Ramos (cell line): Measurements from ENCODE around the gene LRRC45.

Experiments used
- in situ Hi-C: fragments of 300-500 bp; cut with MboI; formaldehyde crosslinking; loops from one replicate; pipeline ENCODE4 v1.14.3; 2022; ENCODE audit warnings: low sequenced_read_pairs; ENCODE audit not compliant: unreplicated experiment

The LRRC45 gene

DNA sequence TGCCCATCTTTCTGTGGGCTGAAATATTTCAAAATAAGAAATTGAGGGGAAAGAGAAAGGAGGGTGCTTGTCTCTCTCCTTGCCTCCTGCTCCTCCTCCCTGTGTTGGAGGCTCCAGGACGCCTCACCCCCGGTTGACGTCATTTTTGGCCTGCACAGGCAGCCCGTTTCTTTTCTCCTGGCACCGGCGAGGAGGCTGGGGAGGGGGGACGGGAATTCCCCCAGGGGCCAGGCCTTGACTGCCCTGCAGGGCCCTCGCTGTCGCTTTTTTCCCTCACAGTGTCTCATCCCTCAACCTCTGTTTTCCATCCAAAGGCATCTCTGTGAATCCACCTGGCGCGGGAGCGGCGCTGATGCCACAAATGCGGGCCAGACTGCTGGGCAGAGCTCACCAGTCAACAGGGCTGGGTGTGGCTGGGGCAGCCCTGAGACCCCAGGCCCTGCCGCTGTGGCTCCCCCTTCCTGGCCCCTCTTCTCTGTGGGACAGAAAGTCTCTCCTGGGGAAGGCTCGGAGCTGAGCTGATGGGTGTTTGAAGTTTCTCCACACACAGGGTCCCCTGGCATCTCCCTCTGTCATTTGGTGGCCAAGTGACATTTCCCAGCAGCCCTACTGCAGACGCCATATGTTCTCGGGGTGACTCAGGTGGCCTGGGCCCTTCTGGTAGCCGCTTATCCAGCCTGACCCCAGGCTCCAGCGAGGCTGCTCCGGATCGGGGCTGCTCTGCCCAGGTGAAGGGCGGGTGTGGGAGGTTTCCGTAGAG, 16.5 kb upstream of the LRRC45 start:
- in situ Hi-C loops = no loop called here

GRCh38 chr17:82007228-82007494, 15.9 kb upstream of the LRRC45 start:
- in situ Hi-C loops = no loop called here

DNA sequence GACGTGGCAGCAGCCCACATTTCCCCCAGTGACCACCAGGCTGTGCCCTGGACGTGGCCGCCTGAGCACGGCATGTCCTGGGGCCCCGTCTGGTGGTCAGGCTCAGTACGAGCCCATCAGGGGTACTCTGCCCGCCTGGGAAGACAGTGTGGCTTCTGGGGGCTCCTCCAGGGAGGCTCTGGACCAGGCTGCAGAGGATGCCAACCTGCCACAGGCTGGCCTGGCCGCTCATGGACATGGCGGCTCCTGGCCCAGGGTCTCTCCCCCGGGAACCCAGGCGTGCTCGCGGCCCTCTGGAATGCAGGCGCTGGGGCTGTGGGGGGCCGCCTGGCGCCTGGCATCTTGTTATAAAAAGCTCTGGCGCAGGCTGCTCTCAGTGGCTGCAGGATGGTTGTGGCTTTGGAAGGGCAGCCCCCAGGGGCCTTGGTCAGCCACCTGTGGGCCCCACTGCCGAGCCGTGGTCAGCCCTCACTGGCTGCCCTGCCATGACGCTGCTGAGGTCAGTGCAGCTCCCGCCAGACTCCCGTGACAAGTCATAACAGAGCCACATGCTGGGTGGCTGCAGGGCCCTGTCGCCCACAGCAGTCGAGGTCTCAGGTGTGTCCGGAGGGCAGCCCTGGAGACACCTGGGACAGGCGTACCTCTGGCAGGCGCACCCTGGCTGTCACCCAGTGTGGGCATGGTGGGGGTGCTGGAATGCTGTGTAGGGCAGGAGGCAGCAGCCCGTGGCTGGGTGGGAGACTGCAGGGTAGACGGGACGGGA, 15.4 kb upstream of the LRRC45 start:
- in situ Hi-C loops = no loop called here

DNA sequence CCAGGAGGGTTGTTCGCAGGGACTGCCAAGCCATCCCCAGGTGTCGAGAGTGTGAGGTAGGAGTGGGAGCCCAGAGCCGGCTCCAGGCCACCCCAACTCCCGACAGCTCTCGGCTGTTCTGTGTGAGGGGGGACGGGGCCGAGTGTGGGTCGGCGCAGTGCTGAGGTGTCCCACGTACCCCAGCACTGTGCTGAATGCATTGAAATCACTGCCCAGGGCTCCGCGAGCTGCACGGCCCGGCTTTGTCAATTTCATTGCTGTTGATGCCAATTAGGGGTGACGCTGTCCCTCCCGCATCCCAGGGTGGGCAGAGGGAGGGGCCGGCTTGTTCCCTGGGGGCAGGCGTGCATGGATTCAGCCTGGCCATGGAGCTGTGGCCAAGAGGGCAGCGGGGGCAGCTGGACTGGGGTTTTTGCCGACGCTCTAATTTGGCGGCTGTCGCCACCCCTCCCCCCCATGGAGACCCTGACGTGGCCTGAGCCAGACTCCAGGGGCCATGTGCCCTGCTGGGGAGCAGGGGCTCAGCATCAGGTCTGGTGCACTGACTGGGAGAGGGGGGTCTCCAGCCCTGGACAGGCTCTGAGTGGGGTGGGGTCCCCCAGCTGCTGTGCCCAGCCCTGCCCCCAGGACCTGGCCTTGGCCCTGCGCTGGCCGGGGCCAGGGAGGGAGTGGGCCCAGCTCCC, 14.7 kb upstream of the LRRC45 start:
- in situ Hi-C loops = no loop called here

- in situ Hi-C loops = no loop called here
Observed at GRCh38 chr17:82008941-82009405, 14.1 kb upstream of the LRRC45 start.

DNA sequence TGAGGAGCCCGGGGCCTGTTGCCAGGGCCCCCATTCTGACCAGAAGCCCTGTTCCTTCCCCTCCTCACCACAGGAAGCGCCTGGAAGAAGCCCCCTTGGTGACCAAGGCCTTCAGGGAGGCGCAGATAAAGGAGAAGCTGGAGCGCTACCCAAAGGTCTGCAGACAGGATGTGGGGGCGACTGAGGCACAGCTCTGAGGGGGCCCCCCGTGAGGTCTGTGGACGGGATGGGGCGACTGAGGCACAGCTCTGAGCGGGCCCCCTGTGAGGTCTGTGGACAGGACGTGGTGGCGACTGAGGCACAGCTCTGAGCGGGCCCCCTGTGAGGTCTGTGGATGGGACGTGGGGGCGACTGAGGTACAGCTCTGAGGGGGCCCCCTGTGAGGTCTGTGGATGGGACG, 13.7 kb upstream of the LRRC45 start:
- in situ Hi-C loops = no loop called here

DNA sequence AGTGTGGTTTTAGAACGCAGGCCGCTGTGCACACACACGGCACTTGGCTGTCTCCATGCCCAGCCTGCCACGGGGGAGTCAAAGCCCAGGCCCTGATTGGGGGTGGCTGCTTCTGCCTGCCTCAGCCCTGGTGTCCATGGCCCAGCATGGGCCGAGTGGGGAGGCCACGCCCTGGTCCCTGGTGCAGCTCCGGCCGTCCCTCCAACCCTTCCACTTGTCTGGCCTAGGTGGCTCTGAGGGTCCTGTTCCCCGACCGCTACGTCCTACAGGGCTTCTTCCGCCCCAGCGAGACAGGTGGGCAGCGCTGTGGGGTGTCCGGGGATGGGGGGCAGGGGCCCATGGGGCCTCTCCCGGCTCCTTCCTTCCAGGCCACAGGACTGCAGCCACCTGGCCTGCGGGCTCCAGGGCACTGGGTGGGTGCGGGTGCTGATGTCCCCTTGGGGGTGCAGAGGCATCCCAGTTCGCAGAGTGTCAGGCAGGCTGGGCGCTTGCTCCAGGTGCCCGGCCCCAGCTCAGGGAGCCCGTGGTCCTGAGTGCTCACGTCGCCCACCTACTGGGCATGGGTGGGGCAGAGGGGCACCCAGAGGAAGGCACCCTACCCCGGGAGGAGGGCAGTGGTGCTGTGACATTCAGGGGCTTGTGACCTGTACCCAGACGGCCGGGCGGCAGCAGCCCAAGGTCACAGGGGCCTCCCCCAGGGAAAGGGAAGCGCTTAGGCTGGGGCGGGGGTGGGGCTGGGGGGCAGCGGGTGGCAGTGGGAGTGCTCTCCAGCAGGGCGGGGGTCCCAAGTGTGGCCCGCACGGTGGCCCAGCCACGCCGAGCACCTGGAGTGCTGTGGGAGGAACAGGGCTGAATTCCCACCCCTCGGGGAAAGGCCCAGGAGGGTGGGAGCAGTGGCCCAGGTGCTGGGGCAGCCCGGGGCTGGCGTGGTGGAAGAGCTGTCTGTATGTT, 12.3 kb upstream of the LRRC45 start:
- in situ Hi-C loops = no loop called here

GRCh38 chr17:82011617-82012187, 11.4 kb upstream of the LRRC45 start:
- in situ Hi-C loops = no loop called here

DNA sequence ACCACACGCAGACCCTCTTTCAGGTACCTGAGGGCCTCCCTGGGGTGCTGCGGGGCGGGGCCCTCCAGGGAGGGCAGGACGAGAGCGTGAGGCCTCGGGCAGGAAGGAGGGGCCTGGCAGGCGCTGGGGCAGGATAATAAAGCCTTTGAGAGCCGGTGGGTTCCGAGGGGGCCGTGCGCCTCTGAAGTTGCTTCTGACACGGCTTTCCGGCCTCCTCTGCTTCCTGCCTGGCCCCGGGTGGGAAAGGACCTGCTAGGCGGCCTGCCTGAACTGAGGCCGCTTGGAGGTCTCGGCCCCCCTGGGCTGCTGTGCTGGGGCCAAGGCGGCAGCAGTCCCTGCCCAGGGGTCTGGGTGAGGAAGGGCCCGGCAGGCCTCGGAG, 10.9 kb upstream of the LRRC45 start:
- in situ Hi-C loops = no loop called here

GRCh38 chr17:82012640-82013295, 10.3 kb upstream of the LRRC45 start:
- in situ Hi-C loops = no loop called here

GRCh38 chr17:82013341-82013740, 9.8 kb upstream of the LRRC45 start:
- in situ Hi-C loops = no loop called here

DNA sequence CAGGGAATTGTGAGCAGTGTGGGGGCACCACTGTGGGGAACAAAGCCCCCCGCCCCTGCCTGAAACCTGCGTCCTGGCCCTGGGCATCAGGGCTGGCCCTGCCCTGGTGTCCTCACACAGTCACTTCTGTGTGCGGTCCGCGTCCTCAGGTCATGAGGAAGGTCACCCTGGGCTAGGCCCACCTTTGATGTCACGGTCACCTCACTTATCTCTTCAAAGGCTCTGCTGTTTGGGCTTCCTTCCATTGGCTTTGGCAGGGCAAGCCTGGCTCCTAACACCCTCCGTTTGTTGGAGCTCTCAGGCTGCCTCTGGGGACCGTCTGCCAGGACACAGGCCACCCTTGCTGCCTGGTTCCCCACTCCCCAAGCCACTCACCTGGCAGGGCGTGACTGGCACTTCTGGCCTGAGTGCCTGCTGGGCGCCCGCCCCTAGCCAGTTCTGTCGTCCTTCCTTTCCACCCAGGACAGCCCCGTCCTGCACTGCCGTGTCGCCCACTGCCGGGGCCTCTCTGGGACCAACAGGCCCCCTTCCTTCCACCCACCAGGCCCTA, 9.3 kb upstream of the LRRC45 start:
- in situ Hi-C loops = no loop called here

- in situ Hi-C loops = no loop called here
Observed at GRCh38 chr17:82014432-82014831, 8.7 kb upstream of the LRRC45 start.

DNA sequence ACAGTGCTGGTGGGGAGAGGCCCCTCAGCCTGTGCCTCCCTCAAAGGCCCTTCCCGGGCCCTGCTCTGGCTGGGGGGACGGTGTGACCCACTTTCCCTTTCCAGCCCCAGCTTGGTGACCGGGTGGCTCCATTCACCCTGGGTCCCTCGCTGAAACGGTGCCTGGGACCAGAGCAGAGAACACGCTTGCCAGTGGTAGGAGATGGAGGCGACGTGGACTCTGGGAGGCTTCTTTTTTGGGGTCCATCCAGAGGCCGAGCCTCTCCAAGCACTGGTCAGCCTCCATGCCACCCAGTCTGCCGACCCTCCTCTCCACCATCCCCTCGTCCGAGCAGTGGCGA, 8.2 kb upstream of the LRRC45 start:
- in situ Hi-C loops = no loop called here

- in situ Hi-C loops = no loop called here
Observed at GRCh38 chr17:82015311-82015971, 7.7 kb upstream of the LRRC45 start.

GRCh38 chr17:82016061-82016874, 6.8 kb upstream of the LRRC45 start:
- in situ Hi-C loops = no loop called here

DNA sequence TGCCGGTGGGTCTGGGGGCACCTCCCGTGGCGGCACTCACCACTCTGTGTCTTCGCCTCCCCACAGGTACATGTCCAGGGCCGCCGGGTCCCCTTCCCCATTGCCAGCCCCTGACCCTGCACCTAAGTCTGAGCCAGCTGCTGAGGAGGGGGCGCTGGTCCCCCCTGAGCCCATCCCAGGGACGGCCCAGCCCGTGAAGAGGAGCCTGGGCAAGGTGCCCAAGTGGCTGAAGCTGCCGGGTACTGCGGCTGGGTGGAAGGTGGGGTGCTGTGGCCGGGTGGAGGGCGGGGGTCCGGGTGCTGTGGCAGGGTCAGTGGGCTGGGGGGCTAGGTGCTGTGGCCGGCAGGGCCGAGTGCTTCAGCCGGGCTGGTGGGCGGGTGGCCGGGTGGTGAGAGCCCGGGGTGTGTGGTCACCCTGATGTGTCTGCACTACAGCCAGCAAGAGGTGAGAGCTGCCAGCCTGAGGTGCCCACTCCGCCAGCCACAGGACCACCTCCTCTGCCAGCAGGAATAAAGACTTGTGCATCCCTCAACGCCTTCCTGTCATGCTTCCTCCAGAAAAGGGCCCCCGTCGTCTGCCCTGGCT, 6.1 kb upstream of the LRRC45 start:
- in situ Hi-C loops = no loop called here
